SK-N-SH treated with all-trans-retinoic acid at 6 μM for 48 hours (cell line): Measurements from ENCODE around the gene ATP6V1D.

Experiments used
- ATAC-seq: fragments of 200-7000 bp; cut with Tn5 transposase; 3 replicates; pipeline ENCODE4 v1.9.1; 2020; ENCODE audit warnings: mild to moderate bottlenecking, moderate library complexity
- ARNTL ChIP-seq: fragments of 450-650 bp; formaldehyde crosslinking; IDR thresholded peaks from 2 replicates; pipeline ENCODE4 v1.5.0; 2020; ENCODE audit warnings: low read depth, mild to moderate bottlenecking, moderate library complexity, borderline replicate concordance
- BACH2 ChIP-seq: fragments of 250-450 bp; sonication (Bioruptor Pico); IDR thresholded peaks from 2 replicates; pipeline ENCODE4 v1.9.0; 2021; ENCODE audit warnings: mild to moderate bottlenecking, borderline replicate concordance
- CREB5 ChIP-seq: fragments of 250-450 bp; sonication (Bioruptor Pico); IDR thresholded peaks from 2 replicates; pipeline ENCODE4 v1.5.1; 2020; ENCODE audit warnings: low read depth, mild to moderate bottlenecking, moderate library complexity
- CSDC2 ChIP-seq: fragments of 250-450 bp; sonication (Bioruptor Pico); IDR thresholded peaks from 2 replicates; pipeline ENCODE4 v1.5.0; 2020; ENCODE audit warnings: mild to moderate bottlenecking, moderate library complexity
- CSRNP3 ChIP-seq: fragments of 250-450 bp; sonication (Bioruptor Pico); IDR thresholded peaks from 2 replicates; pipeline ENCODE4 v1.5.1; 2021; ENCODE audit warnings: mild to moderate bottlenecking, moderate library complexity
- ESRRG ChIP-seq: fragments of 250-450 bp; sonication (Bioruptor Pico); IDR thresholded peaks from 2 replicates; pipeline ENCODE4 v1.6.1; 2021; ENCODE audit warnings: mild to moderate bottlenecking
- GLIS3 ChIP-seq: fragments of 250-450 bp; sonication (Bioruptor Pico); IDR thresholded peaks from 2 replicates; pipeline ENCODE4 v1.5.0; 2020; ENCODE audit warnings: mild to moderate bottlenecking, moderate library complexity
- ISL1 ChIP-seq: fragments of 250-450 bp; sonication (Bioruptor Pico); IDR thresholded peaks from 2 replicates; pipeline ENCODE4 v2.1.2; 2022; ENCODE audit warnings: mild to moderate bottlenecking, moderate library complexity
- OSR1 ChIP-seq: fragments of 250-450 bp; sonication (Bioruptor Pico); IDR thresholded peaks from 2 replicates; pipeline ENCODE4 v1.8.0; 2022; ENCODE audit warnings: moderate library complexity, mild to moderate bottlenecking, inconsistent platforms
- PATZ1 ChIP-seq: fragments of 250-450 bp; sonication (Bioruptor Pico); IDR thresholded peaks from 2 replicates; pipeline ENCODE4 v1.8.0; 2020; ENCODE audit warnings: mild to moderate bottlenecking, moderate library complexity, borderline replicate concordance
- PPARA ChIP-seq: fragments of 250-450 bp; sonication (Bioruptor Pico); IDR thresholded peaks from 2 replicates; pipeline ENCODE4 v1.5.0; 2020; ENCODE audit warnings: mild to moderate bottlenecking, borderline replicate concordance
- RARB ChIP-seq: fragments of 250-450 bp; sonication (Bioruptor Pico); IDR thresholded peaks from 2 replicates; pipeline ENCODE4 v1.8.0; 2021; ENCODE audit warnings: mild to moderate bottlenecking, moderate library complexity
- SNAI2 ChIP-seq: fragments of 250-450 bp; sonication (Bioruptor Pico); IDR thresholded peaks from 2 replicates; pipeline ENCODE4 v1.5.0; 2020; ENCODE audit warnings: mild to moderate bottlenecking, moderate library complexity
- TCF4 ChIP-seq: fragments of 250-450 bp; sonication (Bioruptor Pico); IDR thresholded peaks from 2 replicates; pipeline ENCODE4 v1.8.0; 2021; ENCODE audit warnings: mild to moderate bottlenecking, moderate library complexity, borderline replicate concordance
- TOX ChIP-seq: fragments of 250-450 bp; sonication (Bioruptor Pico); IDR thresholded peaks from 2 replicates; pipeline ENCODE4 v1.8.0; 2021; ENCODE audit warnings: mild to moderate bottlenecking, moderate library complexity, borderline replicate concordance
- TSHZ2 ChIP-seq: fragments of 250-450 bp; sonication (Bioruptor Pico); IDR thresholded peaks from 2 replicates; pipeline ENCODE4 v1.5.0; 2020; ENCODE audit warnings: mild to moderate bottlenecking, moderate library complexity
- ZC3H10 ChIP-seq: fragments of 250-450 bp; sonication (Bioruptor Pico); IDR thresholded peaks from 2 replicates; pipeline ENCODE4 v1.5.1; 2021; ENCODE audit warnings: mild to moderate bottlenecking, moderate library complexity
- ZFP3 ChIP-seq: fragments of 250-450 bp; sonication (Bioruptor Pico); IDR thresholded peaks from 2 replicates; pipeline ENCODE4 v1.5.0; 2020; ENCODE audit warnings: mild to moderate bottlenecking, moderate library complexity
- ZFP30 ChIP-seq: fragments of 450-650 bp; formaldehyde crosslinking; IDR thresholded peaks from 2 replicates; pipeline ENCODE4 v1.5.0; 2022; ENCODE audit warnings: mild to moderate bottlenecking, moderate library complexity
- ZNF565 ChIP-seq: fragments of 450-650 bp; formaldehyde crosslinking; conservative IDR thresholded peaks from 2 replicates; pipeline ENCODE4 v1.5.0; 2020; ENCODE audit warnings: low read depth, mild to moderate bottlenecking, moderate library complexity
- ZNF70 ChIP-seq: fragments of 450-650 bp; formaldehyde crosslinking; IDR thresholded peaks from 2 replicates; pipeline ENCODE4 v1.5.0; 2020; ENCODE audit warnings: mild to moderate bottlenecking, moderate library complexity
- ZNF8 ChIP-seq: fragments of 450-650 bp; formaldehyde crosslinking; IDR thresholded peaks from 2 replicates; pipeline ENCODE4 v1.5.0; 2020; ENCODE audit warnings: mild to moderate bottlenecking, moderate library complexity
- TF ChIP-seq, protein P1 (sequence below): fragments of 250-450 bp; sonication (Bioruptor Pico); IDR thresholded peaks from 2 replicates; pipeline ENCODE4 v1.8.0; 2021; ENCODE audit warnings: low read depth, mild to moderate bottlenecking, moderate library complexity, borderline replicate concordance

Gene ATP6V1D

DNA sequence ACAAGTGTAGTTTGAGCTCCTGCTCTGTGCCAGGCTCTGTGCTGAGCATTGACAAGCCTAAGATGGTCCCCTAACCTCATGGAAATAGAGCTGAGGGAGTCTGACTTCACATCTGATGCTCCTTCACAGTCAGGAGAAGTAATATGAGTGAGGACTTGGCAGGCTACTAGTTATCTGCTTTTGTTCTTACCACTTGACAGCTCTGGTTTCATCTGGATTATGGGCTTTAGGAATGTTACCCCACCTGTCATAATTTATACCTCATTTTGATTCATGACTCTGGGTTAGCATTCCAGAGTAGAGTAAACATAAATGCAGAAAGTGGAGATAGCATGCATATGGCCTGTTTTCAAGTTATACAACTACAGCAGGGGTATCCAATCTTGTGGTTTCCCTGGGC lies 40.5 kb downstream of the ATP6V1D start:
- TF ChIP-seq ISL1 (peak; percentile 45), ZFP3 (no peak)
- ATAC-seq, result peak; percentile 93

DNA sequence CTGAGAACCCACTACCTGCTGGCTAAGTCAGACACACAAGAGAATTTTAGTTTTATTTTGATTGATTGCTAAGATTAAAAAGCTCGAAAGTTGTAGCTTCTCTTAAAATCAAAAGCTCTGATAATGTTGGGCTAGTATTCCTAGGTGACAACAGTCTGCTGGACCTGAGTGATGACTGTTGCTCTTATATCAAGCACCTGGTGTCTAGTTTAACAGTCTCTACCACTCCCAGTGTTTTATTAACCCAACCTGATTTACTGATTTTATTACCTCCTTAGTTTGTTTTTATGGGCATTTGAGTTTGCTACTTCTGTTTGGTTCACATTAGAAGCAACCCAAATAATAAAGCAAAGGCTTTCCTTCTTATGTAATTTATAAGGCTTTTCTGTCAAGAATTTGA lies 41.8 kb downstream of the ATP6V1D start:
- no peak for ATAC-seq
- TF ChIP-seq ZFP30 (CRISPR knock-in tag) (no peak), TCF4 (CRISPR knock-in tag) (no peak), ZNF565 (CRISPR knock-in tag) (no peak), GLIS3 (no peak), CSDC2 (no peak), TOX (CRISPR knock-in tag) (no peak), ISL1 (no peak)
- TF ChIP-seq, protein P1, sequence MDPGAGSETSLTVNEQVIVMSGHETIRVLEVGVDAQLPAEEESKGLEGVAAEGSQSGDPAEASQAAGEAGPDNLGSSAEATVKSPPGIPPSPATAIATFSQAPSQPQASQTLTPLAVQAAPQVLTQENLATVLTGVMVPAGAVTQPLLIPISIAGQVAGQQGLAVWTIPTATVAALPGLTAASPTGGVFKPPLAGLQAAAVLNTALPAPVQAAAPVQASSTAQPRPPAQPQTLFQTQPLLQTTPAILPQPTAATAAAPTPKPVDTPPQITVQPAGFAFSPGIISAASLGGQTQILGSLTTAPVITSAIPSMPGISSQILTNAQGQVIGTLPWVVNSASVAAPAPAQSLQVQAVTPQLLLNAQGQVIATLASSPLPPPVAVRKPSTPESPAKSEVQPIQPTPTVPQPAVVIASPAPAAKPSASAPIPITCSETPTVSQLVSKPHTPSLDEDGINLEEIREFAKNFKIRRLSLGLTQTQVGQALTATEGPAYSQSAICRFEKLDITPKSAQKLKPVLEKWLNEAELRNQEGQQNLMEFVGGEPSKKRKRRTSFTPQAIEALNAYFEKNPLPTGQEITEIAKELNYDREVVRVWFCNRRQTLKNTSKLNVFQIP (CRISPR knock-in tag), result no peak
- TF ChIP-seq, all 23 proteins: peak for 0

GRCh38 chr14:67313153-67313552 lies 46.5 kb downstream of the ATP6V1D start:
- TF ChIP-seq ESRRG (CRISPR knock-in tag), result no peak
- TF ChIP-seq PATZ1 (CRISPR knock-in tag), result no peak
- TF ChIP-seq CSRNP3 (CRISPR knock-in tag), result no peak
- TF ChIP-seq ZFP3, result no peak
- no peak for TF ChIP-seq ZC3H10 (CRISPR knock-in tag)
- no peak for TF ChIP-seq OSR1 (CRISPR knock-in tag)
- no peak for TF ChIP-seq SNAI2 (CRISPR knock-in tag)
- no peak for TF ChIP-seq TSHZ2 (CRISPR knock-in tag)
- TF ChIP-seq GLIS3, result no peak
- TF ChIP-seq PPARA (CRISPR knock-in tag), result no peak
- TF ChIP-seq ARNTL (CRISPR knock-in tag), result no peak
- TF ChIP-seq ZNF565 (CRISPR knock-in tag), result no peak
- no peak for TF ChIP-seq BACH2 (CRISPR knock-in tag)
- TF ChIP-seq ZNF8 (CRISPR knock-in tag), result no peak
- no peak for ATAC-seq

DNA sequence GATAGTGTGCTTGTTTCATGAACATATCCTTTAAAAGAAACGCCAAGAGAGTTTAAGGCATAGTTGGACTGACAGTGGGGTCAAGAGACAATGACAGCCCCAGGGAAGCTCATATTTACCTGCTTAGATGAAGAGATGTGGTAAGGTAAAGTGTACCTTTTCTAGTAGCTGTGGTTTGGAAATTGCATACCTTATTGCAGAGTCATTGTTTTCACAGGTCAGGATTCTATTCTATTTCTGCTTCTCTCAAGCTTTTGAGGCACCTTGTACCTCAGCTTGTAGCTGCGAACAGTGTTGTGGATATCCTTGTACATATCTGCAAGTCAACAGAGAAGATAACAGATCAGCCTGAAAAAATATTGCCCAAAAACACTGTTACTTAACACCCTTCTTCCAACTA lies 47.7 kb downstream of the ATP6V1D start:
- no peak for ATAC-seq
- no peak for TF ChIP-seq RARB
- TF ChIP-seq ZFP3, result no peak
- no peak for TF ChIP-seq ZC3H10 (CRISPR knock-in tag)
- TF ChIP-seq TSHZ2 (CRISPR knock-in tag), result no peak
- TF ChIP-seq ESRRG (CRISPR knock-in tag), result no peak
- no peak for TF ChIP-seq BACH2 (CRISPR knock-in tag)
- TF ChIP-seq CREB5, result no peak
- TF ChIP-seq OSR1 (CRISPR knock-in tag), result no peak
- no peak for TF ChIP-seq SNAI2 (CRISPR knock-in tag)
- TF ChIP-seq PPARA (CRISPR knock-in tag), result no peak
- TF ChIP-seq ZFP30 (CRISPR knock-in tag), result no peak
- TF ChIP-seq ZNF70 (CRISPR knock-in tag), result no peak
